Heart left ventricle (tissue), 16 donors: ENCODE results near the gene NCOA1. TPM values are rescaled to one million over a fixed set of nuclear protein-coding genes. Genes with fewer than 3 reads are reported as not detected.

Experiments used
- ATAC-seq, 4 donors: fragments of 200-7000 bp; cut with Tn5 transposase; one replicate each; pipeline ENCODE4 v1.9.1; 2020 to 2022; ENCODE audit warnings: moderate library complexity in 4 of 4, mild to moderate bottlenecking in 3 of 4, moderate number of reproducible peaks in 1 of 4
- DNase-seq, 5 donors: peaks; one replicate each; pipeline ENCODE4 v3.0.0-alpha.2; 2020
- H3K27ac ChIP-seq, 12 donors: fragments of 200-600 bp; sonication (generic) in 4 of 12; one replicate each; pipeline versions ENCODE4 v1.5.0 to v1.8.0; 2016 to 2022; ENCODE audit warnings: mild to moderate bottlenecking in 2 of 12
- H3K27me3 ChIP-seq, 9 donors: fragments of 200-600 bp; sonication (generic) in 2 of 9; one replicate each; pipeline versions ENCODE4 v1.5.1 to v1.8.0; 2016 to 2022; ENCODE audit warnings: mild to moderate bottlenecking in 3 of 9
- H3K36me3 ChIP-seq, 9 donors: fragments of 200-600 bp; sonication (generic) in 2 of 9; one replicate each; pipeline versions ENCODE4 v1.5.0 to v1.8.0; 2018 to 2022; ENCODE audit warnings: mild to moderate bottlenecking in 2 of 9
- H3K4me1 ChIP-seq, 12 donors: fragments of 200-600 bp; sonication (generic) in 4 of 12; one replicate each; pipeline versions ENCODE4 v1.5.0 to v1.8.0; 2016 to 2022; ENCODE audit warnings: mild to moderate bottlenecking in 3 of 12
- H3K4me3 ChIP-seq, 12 donors: fragments of 200-600 bp; sonication (generic) in 4 of 12; one replicate each; pipeline versions ENCODE4 v1.5.0 to v1.8.0; 2017 to 2022; ENCODE audit warnings: mild to moderate bottlenecking in 9 of 12, moderate library complexity in 4 of 12
- H3K9me3 ChIP-seq, 12 donors: fragments of 200-600 bp; sonication (generic) in 4 of 12; one replicate each; pipeline versions ENCODE4 v1.5.0 to v1.8.0; 2016 to 2022; ENCODE audit warnings: mild to moderate bottlenecking in 1 of 12
- POLR2A ChIP-seq, 2 donors: fragments of 450-650 bp; IDR thresholded peaks; one replicate each; pipeline ENCODE4 v1.6.1; 2017; ENCODE audit warnings: antibody characterized with exemption in 2 of 2, mild to moderate bottlenecking in 2 of 2, moderate library complexity in 2 of 2
- WGBS, 4 donors: extraction: QIAGEN DNeasy Blood & Tissue Kit in 2 of 4; methylation state at CpG; one replicate each; pipeline versions ENCODE4 v1.1.5 to v1.1.7; 2013 to 2018; 5-methylcytosine and 5-hydroxymethylcytosine counted together
- intact Hi-C, 10 donors: fragments of 100-400 bp; cut with DNase I; formaldehyde crosslinking; loops; one replicate each; pipeline versions ENCODE4 v1.11.1 to v1.14.2; 2022
- polyA plus RNA-seq, 2 donors: library from polyadenylated mRNA; stranded (reverse); fragments of 200-250 nt; gene quantifications; one replicate each; pipeline ENCODE4 v1.2.3, GENCODE V29; 2013
- total RNA-seq, 9 donors: library from RNA; depleted of rRNA in 2 of 9; stranded (reverse); fragments of >200 nt in 2 of 9; fragmentation: NEBNext Ultra II Directional in 3 of 9; extraction: Animal tissue kit (Norgen Biotek cat#: 25700) in 3 of 9; gene quantifications; one replicate each; pipeline versions ENCODE4 v1.1.0 to v1.2.4, GENCODE V29; 2016 to 2023
- TF ChIP-seq, protein P1 (sequence below), 12 donors: fragments of 200-600 bp; sonication (generic) in 4 of 12; IDR thresholded peaks; one replicate each; pipeline versions ENCODE4 v1.5.0 to v1.8.0; 2018 to 2022; ENCODE audit warnings: antibody characterized with exemption in 12 of 12, mild to moderate bottlenecking in 5 of 12
- donor health status: ischemic (EF 13 %, LVEDD 7.1; RV severe dilation, severe dysfunction).
- donor health status: healthy with polysubstance abuse.
- donor health status: DM: no; HTN: yes; CAD: no.
- donor health status: DM: no; HTN: no; CAD: no.
- donor health status: ischemic (EF 25% LVEDD 6.9; RV normal size, moderate dysfunction).
- donor health status: ischemic (EF 25% LVEDD 5.7; RV mildly dilated, moderate dysfunction).
- donor health status: healthy.
- donor health status: DM: yes; HTN: yes; CAD: no.
- donor health status: ischemic (EF 35%, LVEDD 5.7; RV mildly dilated, moderate dysfunction).
- donor health status: nonischemic (EF 11% LVEDD 7.7; RV severe dilation, severe dysfunction).
- donor health status: DM: yes; HTN: yes; CAD: no.
- donor health status: PGD.
- donor health status: ischemic (EF 29% LVEDD 5.4; RV normal size, mild dysfunction).
- donor health status: nonischemic (EF 23%, LVEDD 6.1; RV moderate dilation, normal function).

Gene NCOA1
- total and polyA plus RNA-seq, 11 donors, result 8.5 to 42.3 (median 32.4) TPM

DNA sequence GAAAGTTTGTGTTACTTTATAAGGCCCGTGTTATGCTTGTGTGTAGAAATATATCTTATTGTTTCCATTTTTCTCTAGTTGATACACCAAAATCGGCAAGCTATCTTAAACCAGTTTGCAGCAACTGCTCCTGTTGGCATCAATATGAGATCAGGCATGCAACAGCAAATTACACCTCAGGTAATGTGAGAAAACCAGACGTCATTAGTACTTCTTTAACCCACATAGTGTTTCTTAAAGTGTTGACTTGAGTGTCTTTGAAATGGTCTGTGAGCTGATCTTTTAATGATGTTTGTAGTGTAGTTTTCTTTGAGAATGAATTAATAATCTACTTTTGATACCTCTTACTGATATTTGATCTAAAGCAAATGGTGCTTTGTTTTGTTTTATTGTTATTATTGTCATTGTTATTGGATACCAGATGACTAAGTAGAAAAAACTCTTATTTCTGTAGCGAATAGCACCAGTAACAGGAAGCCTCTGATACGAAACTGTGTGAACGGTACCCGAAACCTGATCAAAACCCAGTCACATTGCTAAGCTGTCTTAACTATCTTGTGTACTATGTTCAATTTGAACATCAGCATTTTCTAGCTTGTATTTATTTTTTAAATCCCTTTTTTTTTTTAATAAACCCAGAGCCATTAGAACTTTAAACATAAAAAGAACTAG lies 248.4 kb downstream of the NCOA1 start:
- ATAC-seq, result no peak
- Histone ChIP-seq H3K27me3 (no peaks in the 10 kb centered on the region), H3K4me1 (peaks cover 0 to 10% (median 2%) of the 10 kb centered on the region in 12 donors), H3K9me3 (no peaks in the 10 kb centered on the region), H3K36me3 (peaks cover 0 to 54% (median 47%) of the 10 kb centered on the region in 9 donors), H3K4me3 (no peak overlapping the region), H3K27ac (no peak overlapping the region)
- intact Hi-C loops, result no loop called here
- no peak for DNase-seq
- no peak for TF ChIP-seq POLR2A (IDR thresholded peaks at IDR 0.05)
- WGBS, 4 donors, result 93 to 96% (median 94%) methylated on average over 7 of the region's 7 CpGs

- no peak for ATAC-seq
- no peaks in the 10 kb centered on the region for H3K9me3 ChIP-seq
- no peak for DNase-seq
- H3K27ac ChIP-seq, result no peak overlapping the region
- 87 to 91% (median 90%) methylated on average over 1 of the region's 1 CpG for WGBS, 4 donors
- no peak overlapping the region for H3K4me3 ChIP-seq
- H3K36me3 ChIP-seq, result peaks cover 0 to 52% (median 44%) of the 10 kb centered on the region in 9 donors
- intact Hi-C loops, result no loop called here
- peaks cover 0 to 11% (median 2%) of the 10 kb centered on the region in 12 donors for H3K4me1 ChIP-seq
- TF ChIP-seq, protein P1, sequence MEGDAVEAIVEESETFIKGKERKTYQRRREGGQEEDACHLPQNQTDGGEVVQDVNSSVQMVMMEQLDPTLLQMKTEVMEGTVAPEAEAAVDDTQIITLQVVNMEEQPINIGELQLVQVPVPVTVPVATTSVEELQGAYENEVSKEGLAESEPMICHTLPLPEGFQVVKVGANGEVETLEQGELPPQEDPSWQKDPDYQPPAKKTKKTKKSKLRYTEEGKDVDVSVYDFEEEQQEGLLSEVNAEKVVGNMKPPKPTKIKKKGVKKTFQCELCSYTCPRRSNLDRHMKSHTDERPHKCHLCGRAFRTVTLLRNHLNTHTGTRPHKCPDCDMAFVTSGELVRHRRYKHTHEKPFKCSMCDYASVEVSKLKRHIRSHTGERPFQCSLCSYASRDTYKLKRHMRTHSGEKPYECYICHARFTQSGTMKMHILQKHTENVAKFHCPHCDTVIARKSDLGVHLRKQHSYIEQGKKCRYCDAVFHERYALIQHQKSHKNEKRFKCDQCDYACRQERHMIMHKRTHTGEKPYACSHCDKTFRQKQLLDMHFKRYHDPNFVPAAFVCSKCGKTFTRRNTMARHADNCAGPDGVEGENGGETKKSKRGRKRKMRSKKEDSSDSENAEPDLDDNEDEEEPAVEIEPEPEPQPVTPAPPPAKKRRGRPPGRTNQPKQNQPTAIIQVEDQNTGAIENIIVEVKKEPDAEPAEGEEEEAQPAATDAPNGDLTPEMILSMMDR (IDR thresholded peaks at IDR 0.05), result no peak
- TF ChIP-seq POLR2A (IDR thresholded peaks at IDR 0.05), result no peak
- H3K27me3 ChIP-seq, result no peaks in the 10 kb centered on the region
These were observed 249.1 kb downstream of the NCOA1 start for GRCh38 chr2:24740142-24740541.

GRCh38 chr2:24742730-24743129 lies 251.7 kb downstream of the NCOA1 start:
- no peak for ATAC-seq
- intact Hi-C loops, result no loop called here
- peaks cover 0 to 69% (median 58%) of the 10 kb centered on the region in 9 donors for H3K36me3 ChIP-seq

GRCh38 chr2:24743924-24744323 lies 252.9 kb downstream of the NCOA1 start:
- Histone ChIP-seq H3K4me3 (no peak overlapping the region), H3K36me3 (peaks cover 0 to 77% (median 56%) of the 10 kb centered on the region in 9 donors), H3K9me3 (no peaks in the 10 kb centered on the region), H3K27ac (no peak overlapping the region), H3K4me1 (peaks cover 0 to 11% (median 0%) of the 10 kb centered on the region in 12 donors), H3K27me3 (no peaks in the 10 kb centered on the region)
- 47 to 73% (median 68%) methylated on average over 3 of the region's 3 CpGs for WGBS, 4 donors
- DNase-seq (no peak), ATAC-seq (no peak)
- TF ChIP-seq POLR2A (IDR thresholded peaks at IDR 0.05), result no peak
- TF ChIP-seq, protein P1 (IDR thresholded peaks at IDR 0.05), result no peak
- intact Hi-C loops, result no loop called here

More at GRCh38 chr2:24742730-24743129, 251.7 kb downstream of the NCOA1 start:
- TF ChIP-seq, protein P1 (IDR thresholded peaks at IDR 0.05), result no peak
- TF ChIP-seq POLR2A (IDR thresholded peaks at IDR 0.05), result no peak
- DNase-seq, result no peak
- Histone ChIP-seq H3K4me1 (peaks cover 0 to 11% (median 2%) of the 10 kb centered on the region in 12 donors), H3K9me3 (no peaks in the 10 kb centered on the region), H3K4me3 (no peak overlapping the region), H3K27ac (no peak overlapping the region), H3K27me3 (no peaks in the 10 kb centered on the region)
- WGBS, 4 donors, result 84 to 88% (median 88%) methylated on average over 1 of the region's 1 CpG
